ENCODE data around the gene RPS27. TPM values are rescaled to one million over a fixed set of nuclear protein-coding genes. Genes with fewer than 3 reads are reported as not detected.

The RPS27 gene
- total and polyA plus RNA-seq, 10 of the 15 experiments (the other 5 are each of a cell fraction or from before 2014, with no cell fraction given) = 2,708 to 14,234 (median 8,874) TPM

GRCh38 chr1:153985341-153985912 lies 5.1 kb upstream of the RPS27 start:
- SMC1A ChIA-PET (ENCODE audit: uncharacterized antibody, unreplicated experiment) = interaction anchor here (0.7 to 5.2 kb wide), 23 partner anchors 7 to 316 kb away, joined by 3 to 46 read pairs (median 6); partner anchors contain the start of genes CREB3L4, DENND4B, GATAD2B and JTB
- Histone ChIP-seq H3K27ac (ENCODE audit: control insufficient read depth, insufficient read depth) (no peak overlapping the region), H3K4me3 (peak overlapping the region; percentile 80; the same call in 1 of the 2 replicates), H3K27me3 (replicated peaks in 1 of 2; ENCODE audit: control insufficient read depth in 2 of 2, insufficient read depth in 2 of 2, low read length in 1 of 2) (no peaks in the 10 kb centered on the region), H2AFZ (ENCODE audit: control insufficient read depth, low read depth, low read length) (peak overlapping the region; percentile 89), H3K4me2 (ENCODE audit: control insufficient read depth, insufficient read depth) (peak overlapping the region; percentile 51), H3K79me2 (ENCODE audit: control insufficient read depth, insufficient read depth, low read length) (no peaks in the 10 kb centered on the region), H3K9me3 (replicated peaks; ENCODE audit: control insufficient read depth, insufficient read depth, low read length) (no peaks in the 10 kb centered on the region), H4K20me1 (ENCODE audit: control insufficient read depth, insufficient read depth) (no peaks in the 10 kb centered on the region), H3K4me1 (ENCODE audit: control insufficient read depth, insufficient read depth, low read length) (peaks cover 5% of the 10 kb centered on the region), H3K36me3 (ENCODE audit: control insufficient read depth in 2 of 2, insufficient read depth in 2 of 2, low read length in 1 of 2) (no peaks in the 10 kb centered on the region), H3K9ac (ENCODE audit: control insufficient read depth, insufficient read depth, low read length) (peak overlapping the region; percentile 51)
- no TSS peak for BruUV-seq (replicated peaks)
- intact Hi-C loops (cut with micrococcal nuclease; ENCODE audit: unreplicated experiment) = no loop called here
- CTCF ChIA-PET = interaction anchor here (0.7 to 6.6 kb wide), 18 partner anchors 10 to 413 kb away, joined by 3 to 85 read pairs (median 8); partner anchors contain the start of genes CREB3L4, DENND4B, NPR1 and SLC39A1
- DNase-seq (ENCODE audit: low read depth, low spot score) (no peak), FAIRE-seq (no peak), ATAC-seq (peak; percentile 22)
- RAD21 ChIA-PET (ENCODE audit: unreplicated experiment) = interaction anchor here (0.7 to 5.7 kb wide), 15 partner anchors 8 to 413 kb away, joined by 3 to 42 read pairs (median 7); partner anchors contain the start of genes CREB3L4, DENND4B, GATAD2B and JTB
- TF ChIP-seq E2F8 (IDR thresholded peaks at IDR 0.05; ENCODE audit: low read depth, partially characterized antibody) (no peak), RUNX3 (IDR thresholded peaks at IDR 0.05; ENCODE audit: low read length) (0 out of 2 replicates have a peak, but pooled peaks have one; percentile 10), NFXL1 (IDR thresholded peaks at IDR 0.05; ENCODE audit: borderline replicate concordance) (no peak), ATF2 (IDR thresholded peaks at IDR 0.05; ENCODE audit: low read length) (no peak), POLR2AphosphoS5 (IDR thresholded peaks at IDR 0.05; ENCODE audit: low read length) (no peak), ZNF622 (IDR thresholded peaks at IDR 0.05) (no peak), ZNF24 (IDR thresholded peaks at IDR 0.05) (no peak), IKZF2 (IDR thresholded peaks at IDR 0.05) (peak in 1 of 2 experiments; percentile 40; a peak in 1 of 4 replicates), JUNB (IDR thresholded peaks at IDR 0.05) (peak; percentile 72), TBL1XR1 (IDR thresholded peaks at IDR 0.05; ENCODE audit: low read depth, low read length) (no peak), MLLT1 (IDR thresholded peaks at IDR 0.05) (0 out of 2 replicates have a peak, but pooled peaks have one; percentile 58), IRF5 (IDR thresholded peaks at IDR 0.05; ENCODE audit: borderline replicate concordance) (no peak), SPI1 (IDR thresholded peaks at IDR 0.05; ENCODE audit: borderline replicate concordance, insufficient read depth, low read depth, low read length) (no peak), RAD51 (IDR thresholded peaks at IDR 0.05) (no peak), EED (IDR thresholded peaks at IDR 0.05; ENCODE audit: low read depth) (peak; percentile 4; the same call in 1 of the 2 replicates), CEBPB (IDR thresholded peaks at IDR 0.05; ENCODE audit: borderline replicate concordance in 1 of 2, low read depth in 2 of 2, low read length in 2 of 2) (no peak)
- in situ Hi-C loops (cut with MboI) = loop anchor here (5.0 to 10.0 kb wide), 2 partner anchors 191 to 308 kb away; partner anchors contain the start of gene NPR1
- POLR2A ChIA-PET = interaction anchor here (0.5 to 2.7 kb wide), 9 partner anchors 8 to 414 kb away, joined by 3 to 21 read pairs (median 6); partner anchors contain the start of genes CREB3L4, GATAD2B, JTB and SLC39A1
- WGBS (ENCODE audit: insufficient coverage, insufficient replicate concordance, low lambda C conversion rate, missing lambda C conversion rate) = 41% methylated on average over 7 of the region's 7 CpGs
